Measurements from ENCODE around the gene ZNF609. TPM values are rescaled to one million over a fixed set of nuclear protein-coding genes. Genes with fewer than 3 reads are reported as not detected.
"Not testable (repeated sequence)": the region's sequence is repeated elsewhere in the genome, so short reads cannot be mapped to it uniquely, and the experiment has no call there.

ZNF609 gene
- total RNA-seq, 1 experiment from 2014 or later: 7.5 TPM

DNA sequence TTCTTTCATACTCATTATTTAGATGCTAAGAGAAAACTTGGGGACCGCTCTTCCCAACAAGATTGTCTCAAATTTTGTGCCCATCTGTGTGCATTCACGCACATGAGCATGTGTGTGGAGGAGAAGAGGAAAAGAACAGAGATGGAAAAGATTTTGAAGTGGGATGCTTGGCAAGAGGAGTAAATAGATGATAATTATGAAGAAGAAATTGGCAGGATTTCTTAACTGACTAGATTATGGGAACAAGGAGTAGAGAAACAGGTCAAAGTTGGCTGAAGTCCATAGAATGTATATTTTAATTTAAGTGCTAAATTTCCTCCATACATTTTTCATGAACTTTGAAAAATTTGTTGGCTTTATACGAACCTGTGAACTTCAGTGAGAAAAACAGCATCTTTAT is 100.1 kb downstream of the ZNF609 start:
- in situ Hi-C loops (cut with HindIII; ENCODE audit: low pct_unique_long_range_greater_than_20kb, low sequenced_read_pairs): no loop called here

DNA sequence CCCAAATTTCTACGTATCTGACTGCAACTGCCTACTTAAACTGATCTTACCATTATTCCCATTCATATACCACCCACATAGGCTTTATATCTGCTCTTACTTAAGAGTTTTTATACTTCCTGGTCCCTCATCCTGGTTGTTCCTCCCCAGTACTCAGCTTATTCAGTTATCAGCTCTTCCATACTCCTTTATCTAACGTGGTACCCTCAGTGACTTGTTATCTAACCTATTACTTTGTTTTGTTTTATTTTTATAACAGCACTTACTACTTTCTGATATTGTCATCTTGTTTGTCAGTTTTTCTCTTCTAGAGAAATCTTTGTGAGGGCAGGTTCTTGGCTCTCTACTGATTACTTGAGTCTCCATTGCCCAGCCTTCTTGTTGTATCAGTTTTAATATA is 100.6 kb downstream of the ZNF609 start:
- no peak for DNase-seq (ENCODE audit: low read depth)
- in situ Hi-C loops (cut with HindIII; ENCODE audit: low pct_unique_long_range_greater_than_20kb, low sequenced_read_pairs): no loop called here

More for the DNA sequence above, 100.1 kb downstream of the ZNF609 start:
- no peak for DNase-seq (ENCODE audit: low read depth)

DNA sequence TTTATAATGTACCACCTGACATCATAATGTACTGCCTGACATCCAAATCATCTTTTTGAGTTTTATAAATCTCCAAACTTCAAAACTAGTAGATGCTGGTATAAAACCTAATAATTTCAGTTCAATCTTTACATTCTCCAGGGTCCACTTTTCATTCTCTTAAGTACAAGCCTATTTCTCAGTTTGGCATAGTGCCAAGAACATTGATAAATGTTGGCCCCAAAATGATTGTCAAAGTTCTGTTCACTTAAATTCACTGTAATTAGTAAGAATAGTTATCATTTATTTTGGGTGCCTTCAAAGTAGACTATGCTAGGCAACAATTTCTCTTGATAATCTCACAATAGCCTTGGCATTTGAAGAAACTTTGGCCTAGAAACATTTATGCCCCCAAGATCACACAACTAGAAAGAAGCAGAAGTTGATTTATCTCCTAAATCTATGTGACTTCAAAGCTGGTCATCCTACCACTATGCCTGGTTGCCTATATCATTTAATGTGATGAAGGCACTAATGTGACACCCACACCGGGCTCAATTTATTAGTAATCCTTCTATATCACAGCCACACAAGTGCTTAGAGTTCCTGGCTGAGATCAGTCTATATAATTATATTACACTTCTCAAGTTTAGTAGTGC is 101.7 kb downstream of the ZNF609 start:
- in situ Hi-C loops (cut with HindIII; ENCODE audit: low pct_unique_long_range_greater_than_20kb, low sequenced_read_pairs): no loop called here
- DNase-seq (ENCODE audit: low read depth): no peak

- in situ Hi-C loops (cut with HindIII; ENCODE audit: low pct_unique_long_range_greater_than_20kb, low sequenced_read_pairs): no loop called here
- no peak for DNase-seq (ENCODE audit: low read depth)
These were observed 105.7 kb downstream of the ZNF609 start for GRCh38 chr15:64566102-64566501.

- DNase-seq (ENCODE audit: low read depth): peak; percentile 58
- in situ Hi-C loops (cut with HindIII; ENCODE audit: low pct_unique_long_range_greater_than_20kb, low sequenced_read_pairs): no loop called here
These were observed 106.5 kb downstream of the ZNF609 start for GRCh38 chr15:64566629-64567427.

- in situ Hi-C loops (cut with HindIII; ENCODE audit: low pct_unique_long_range_greater_than_20kb, low sequenced_read_pairs): no loop called here
- DNase-seq (ENCODE audit: low read depth): no peak
These were observed 108.4 kb downstream of the ZNF609 start for GRCh38 chr15:64568765-64569164.

DNA sequence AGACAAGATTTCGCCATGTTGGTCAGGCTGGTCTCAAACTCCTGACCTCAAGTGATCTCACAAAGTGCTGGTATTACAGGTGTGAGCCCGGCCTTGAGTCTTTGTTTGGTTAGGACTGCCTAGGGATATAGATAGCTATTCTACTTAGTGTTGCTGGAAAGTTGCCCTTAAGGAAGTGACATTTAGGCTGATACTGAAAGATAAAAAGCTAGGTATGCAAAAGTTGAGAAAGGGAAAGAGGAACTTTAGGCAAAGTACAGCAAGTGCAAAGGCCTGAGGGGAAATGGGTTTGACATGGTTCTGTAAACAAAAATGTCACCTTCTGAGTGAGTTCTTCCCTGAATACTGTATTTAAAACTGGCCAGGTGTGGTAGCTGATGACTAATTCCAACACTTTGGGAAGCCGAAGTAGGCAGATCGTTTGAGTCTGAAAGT is 111.5 kb downstream of the ZNF609 start:
- no peak for DNase-seq (ENCODE audit: low read depth)
- in situ Hi-C loops (cut with HindIII; ENCODE audit: low pct_unique_long_range_greater_than_20kb, low sequenced_read_pairs): no loop called here

DNA sequence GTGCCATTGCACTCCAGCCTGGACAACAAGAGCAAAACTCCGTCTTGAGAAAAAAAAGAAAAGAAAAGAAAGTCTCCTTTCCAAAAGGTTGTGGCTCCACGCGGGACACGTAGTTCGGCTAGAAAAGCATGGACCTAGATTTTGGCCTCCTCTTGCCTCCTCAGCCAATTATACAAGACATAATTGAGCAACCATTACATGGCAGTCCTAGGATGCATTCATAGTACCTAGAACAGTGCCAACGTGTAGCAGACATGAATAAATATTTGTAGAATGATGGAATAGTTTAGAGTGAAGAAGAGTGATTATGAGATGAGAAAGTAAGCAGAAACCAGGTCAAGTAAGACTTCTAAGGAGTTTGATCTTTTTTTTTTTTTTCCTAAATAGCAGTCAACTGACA is 112.5 kb downstream of the ZNF609 start:
- in situ Hi-C loops (cut with HindIII; ENCODE audit: low pct_unique_long_range_greater_than_20kb, low sequenced_read_pairs): no loop called here
- no peak for DNase-seq (ENCODE audit: low read depth)

- no peak for DNase-seq (ENCODE audit: low read depth)
- in situ Hi-C loops (cut with HindIII; ENCODE audit: low pct_unique_long_range_greater_than_20kb, low sequenced_read_pairs): no loop called here
These were observed 114.1 kb downstream of the ZNF609 start for GRCh38 chr15:64574301-64575017.

DNA sequence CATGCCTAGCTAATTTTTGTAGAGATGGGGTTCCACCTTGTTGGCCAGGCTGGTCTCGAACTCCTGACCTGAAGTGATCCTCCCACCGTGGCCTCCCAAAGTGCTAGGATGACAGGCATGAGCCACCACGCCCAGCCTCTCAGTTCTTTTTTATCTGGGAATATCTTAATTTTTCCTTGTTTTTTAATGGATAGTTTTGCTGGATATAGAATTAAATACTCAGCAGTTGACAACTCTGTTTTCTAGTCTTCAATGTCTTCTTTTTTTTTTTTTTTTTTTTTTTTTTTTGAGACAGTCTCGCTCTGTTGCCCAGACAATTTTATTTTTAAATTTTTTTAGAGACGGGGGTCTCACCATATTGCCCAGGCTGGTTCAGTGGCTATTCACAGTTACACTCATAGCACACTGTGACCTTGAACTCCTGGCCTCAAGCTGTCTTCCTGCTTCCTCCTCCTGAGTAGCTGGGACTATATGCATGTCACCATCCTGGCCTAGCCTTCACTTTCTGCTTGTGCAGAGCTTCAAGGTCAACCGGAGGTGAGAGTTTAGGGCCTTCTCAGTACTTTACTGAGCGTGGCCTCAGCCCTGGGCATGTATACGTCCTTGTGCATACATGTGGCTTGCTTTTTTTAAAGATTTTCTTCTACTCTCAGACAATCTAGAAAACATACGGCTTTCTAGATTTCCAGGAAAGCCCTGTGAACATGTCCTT is 120.5 kb downstream of the ZNF609 start:
- in situ Hi-C loops (cut with HindIII; ENCODE audit: low pct_unique_long_range_greater_than_20kb, low sequenced_read_pairs): no loop called here
- DNase-seq (ENCODE audit: low read depth): no peak

- DNase-seq (ENCODE audit: low read depth): no peak
- in situ Hi-C loops (cut with HindIII; ENCODE audit: low pct_unique_long_range_greater_than_20kb, low sequenced_read_pairs): no loop called here
These were observed 121.0 kb downstream of the ZNF609 start for GRCh38 chr15:64581408-64581761.

- no peak for DNase-seq (ENCODE audit: low read depth)
These were observed 121.8 kb downstream of the ZNF609 start for GRCh38 chr15:64582202-64582601.

DNA sequence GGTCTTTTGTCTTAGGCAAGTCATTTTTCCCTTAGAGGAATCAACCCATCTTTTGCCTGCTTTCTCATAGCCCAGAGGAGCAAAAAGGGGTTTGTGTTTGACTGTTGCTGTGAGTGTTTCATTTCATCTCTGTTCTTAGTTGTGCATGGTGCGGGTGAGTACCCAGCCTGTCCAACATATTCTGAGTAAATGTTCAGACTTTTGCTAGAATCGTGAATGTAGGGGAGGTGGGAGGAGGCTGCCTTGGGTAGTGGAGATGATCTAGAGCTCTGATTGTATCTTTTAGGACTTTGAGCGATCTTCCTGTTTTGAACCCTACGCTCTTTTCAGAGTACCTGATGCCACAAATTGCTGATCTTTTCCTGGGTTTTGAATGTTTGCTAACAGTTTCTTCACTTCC is 123.1 kb downstream of the ZNF609 start:
- no peak for DNase-seq (ENCODE audit: low read depth)
- in situ Hi-C loops (cut with HindIII; ENCODE audit: low pct_unique_long_range_greater_than_20kb, low sequenced_read_pairs): no loop called here

More at GRCh38 chr15:64582202-64582601, 121.8 kb downstream of the ZNF609 start:
- in situ Hi-C loops (cut with HindIII; ENCODE audit: low pct_unique_long_range_greater_than_20kb, low sequenced_read_pairs): no loop called here

DNA sequence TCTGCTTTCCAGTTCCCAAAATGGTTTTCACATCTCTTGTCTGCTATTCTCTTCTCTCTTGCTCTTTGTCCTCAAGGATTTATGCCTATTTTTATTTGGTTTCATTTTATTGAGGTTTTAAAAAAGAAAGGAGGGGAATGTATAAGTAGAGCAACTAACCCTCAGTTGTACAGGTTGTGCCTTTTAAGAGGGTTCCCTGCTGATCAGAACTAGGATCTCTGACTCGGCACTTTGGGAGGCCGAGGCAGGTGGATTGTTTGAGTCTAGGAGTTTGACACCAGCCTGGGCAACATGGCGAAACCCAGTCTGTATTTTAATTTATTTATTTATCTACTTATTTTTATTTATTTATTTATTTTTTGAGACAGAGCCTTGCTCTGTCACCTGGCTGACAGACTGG is 123.6 kb downstream of the ZNF609 start:
- DNase-seq (ENCODE audit: low read depth): no peak
- in situ Hi-C loops (cut with HindIII; ENCODE audit: low pct_unique_long_range_greater_than_20kb, low sequenced_read_pairs): no loop called here

DNA sequence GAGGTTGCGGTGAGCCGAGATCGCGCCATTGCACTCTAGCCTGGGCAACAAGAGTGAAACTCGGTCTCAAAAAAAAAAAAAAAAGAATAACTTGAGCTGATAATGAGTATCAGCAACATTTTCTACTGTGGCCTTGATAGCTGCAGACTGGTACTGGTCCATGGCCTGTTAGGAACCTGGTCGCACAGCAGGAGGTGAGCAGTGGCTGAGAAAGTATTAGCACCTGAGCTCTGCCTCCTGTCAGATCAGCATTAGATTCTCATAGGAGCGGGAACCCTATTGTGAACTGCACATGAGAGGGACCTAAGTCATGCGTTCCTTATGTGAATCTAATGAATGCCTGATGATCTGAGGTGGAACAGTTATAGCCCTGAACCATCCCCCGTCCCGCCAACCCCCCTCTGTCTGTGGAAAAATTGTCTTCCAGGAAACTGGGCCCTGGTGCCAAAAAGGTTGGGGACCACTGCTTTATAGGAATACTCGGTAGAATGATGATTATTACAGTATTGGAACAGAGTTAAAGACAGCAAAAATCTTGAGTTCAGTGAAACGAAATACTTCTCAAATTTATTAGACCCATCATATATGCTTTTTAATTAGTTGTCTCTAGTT is 126.0 kb downstream of the ZNF609 start:
- in situ Hi-C loops (cut with HindIII; ENCODE audit: low pct_unique_long_range_greater_than_20kb, low sequenced_read_pairs): no loop called here

DNA sequence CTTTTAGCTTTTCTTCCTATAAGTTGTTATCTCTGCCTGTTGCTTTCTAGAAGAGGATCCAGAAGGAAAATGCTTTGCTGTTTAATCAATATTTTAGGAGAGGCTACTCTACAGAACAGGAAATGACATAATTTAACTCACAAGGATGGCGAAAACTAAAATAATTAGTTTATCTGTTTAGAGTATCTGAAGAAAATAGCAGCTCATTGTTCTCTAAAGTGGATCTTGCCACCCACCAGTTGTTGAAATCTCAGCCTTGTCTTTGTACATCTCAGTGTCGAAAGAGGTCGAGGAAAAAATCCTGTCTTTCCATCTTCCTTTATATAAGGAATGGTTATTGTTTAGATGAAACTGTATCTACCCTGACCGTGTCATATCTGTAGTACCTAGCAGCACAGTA is 126.6 kb downstream of the ZNF609 start:
- DNase-seq (ENCODE audit: low read depth): no peak
- in situ Hi-C loops (cut with HindIII; ENCODE audit: low pct_unique_long_range_greater_than_20kb, low sequenced_read_pairs): no loop called here

More for the DNA sequence above, 126.0 kb downstream of the ZNF609 start:
- DNase-seq (ENCODE audit: low read depth): no peak

GRCh38 chr15:64589435-64590084 is 129.2 kb downstream of the ZNF609 start:
- in situ Hi-C loops (cut with HindIII; ENCODE audit: low pct_unique_long_range_greater_than_20kb, low sequenced_read_pairs): no loop called here
- no peak for DNase-seq (ENCODE audit: low read depth)

DNA sequence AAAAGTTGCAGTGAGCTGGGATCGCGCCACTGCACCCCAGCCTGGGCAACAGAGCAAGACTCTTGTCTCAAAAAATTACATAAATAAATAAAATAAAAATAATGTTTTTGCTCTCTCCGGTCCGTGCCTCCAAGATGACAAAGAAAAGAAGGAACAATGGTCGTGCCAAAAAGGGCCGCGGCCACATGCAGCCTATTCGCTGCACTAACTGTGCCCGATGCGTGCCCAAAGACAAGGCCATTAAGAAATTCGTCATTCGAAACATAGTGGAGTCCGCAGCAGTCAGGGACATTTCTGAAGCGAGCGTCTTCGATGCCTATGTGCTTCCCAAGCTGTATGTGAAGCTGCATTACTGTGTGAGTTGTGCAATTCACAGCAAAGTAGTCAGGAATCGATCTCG is 132.5 kb downstream of the ZNF609 start:
- in situ Hi-C loops (cut with HindIII; ENCODE audit: low pct_unique_long_range_greater_than_20kb, low sequenced_read_pairs): not testable (repeated sequence)

More for the DNA sequence above, 132.5 kb downstream of the ZNF609 start:
- not testable (repeated sequence) for DNase-seq (ENCODE audit: low read depth)
